Raji (cell line): ENCODE measurements around the gene UACA.

Experiments used
- POLR2A ChIP-seq: IDR thresholded peaks from 2 replicates; pipeline ENCODE4 v1.6.1; 2011; ENCODE audit warnings: low read depth, low read length, control low read depth; ENCODE audit not compliant: insufficient read depth

UACA gene

DNA sequence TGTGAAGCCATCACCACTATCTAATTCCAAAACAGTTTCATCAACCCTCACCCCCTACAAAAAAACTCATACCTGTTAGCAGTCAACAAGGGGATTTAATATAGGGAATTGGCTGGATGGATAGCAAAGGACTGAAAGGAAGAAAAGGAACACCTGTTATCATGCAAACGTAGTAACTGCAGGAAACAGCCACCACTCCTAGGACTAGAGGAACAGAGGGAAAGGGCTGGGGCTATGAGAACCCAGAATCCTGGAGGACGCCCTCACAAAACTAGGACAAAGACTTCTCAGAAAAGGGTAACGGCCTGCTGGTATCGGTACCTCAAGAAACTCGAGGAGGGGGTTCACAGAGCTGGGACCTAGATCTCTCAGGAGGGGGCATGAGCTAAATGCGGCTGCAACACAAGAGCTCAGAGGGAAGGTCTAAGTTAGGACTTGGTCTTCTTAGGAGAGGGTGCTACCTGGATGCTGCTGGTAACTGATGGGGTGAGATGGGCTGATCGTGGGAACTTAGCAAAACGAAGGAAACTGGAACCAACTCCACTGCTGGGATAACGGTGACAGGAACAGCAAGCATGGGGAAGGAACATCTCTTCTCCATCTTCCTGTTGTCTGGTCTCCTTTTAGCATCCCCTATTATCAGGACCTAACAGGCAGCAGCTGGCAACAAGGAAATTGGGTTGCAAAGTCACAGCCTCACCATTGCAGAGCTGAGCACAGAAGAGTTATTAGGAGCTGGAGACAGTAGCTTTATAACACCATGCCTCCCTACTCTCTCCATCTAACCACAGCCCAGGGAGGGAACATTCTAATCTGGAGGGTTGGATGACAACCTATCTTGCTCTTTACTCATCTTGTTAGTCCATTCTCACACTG is 147.7 kb downstream of the UACA start:
- no peak for TF ChIP-seq POLR2A

DNA sequence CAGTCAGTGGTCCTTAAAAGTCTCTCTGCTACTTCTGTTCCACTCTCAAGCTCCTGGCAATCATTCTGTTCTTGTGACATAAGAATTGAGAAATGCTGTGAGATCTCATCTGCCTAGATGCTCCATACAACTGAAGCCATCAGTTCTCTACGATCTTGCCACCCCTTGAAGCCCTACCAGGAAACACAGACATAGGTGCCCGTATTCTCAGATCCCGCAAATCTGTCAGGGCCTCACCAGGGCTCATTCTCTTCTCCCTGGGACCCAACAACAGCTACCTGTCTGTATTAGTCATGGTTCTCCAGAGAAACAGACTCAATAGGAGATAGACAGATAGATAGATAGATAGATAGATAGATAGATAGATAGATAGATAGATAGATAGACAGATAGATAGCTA is 149.1 kb downstream of the UACA start:
- no peak for TF ChIP-seq POLR2A

DNA sequence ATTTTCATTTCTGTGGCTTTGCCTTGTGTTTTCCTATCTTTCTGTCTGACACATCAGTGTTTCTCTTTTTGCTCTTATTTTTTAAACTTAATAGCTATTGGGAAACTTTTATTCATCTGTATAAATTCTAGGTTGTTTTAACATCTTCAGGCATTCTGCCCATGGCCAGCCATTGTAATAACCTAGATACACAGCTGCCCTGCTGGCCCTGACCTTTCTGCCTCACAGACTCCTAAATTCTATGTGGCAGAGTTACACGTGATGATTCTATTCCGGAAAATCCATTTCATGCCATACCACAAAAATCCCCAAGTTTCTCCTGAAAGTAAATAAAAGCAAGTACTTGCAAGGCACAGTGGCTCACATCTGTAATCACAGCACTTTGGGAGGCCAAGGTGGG is 150.1 kb downstream of the UACA start:
- TF ChIP-seq POLR2A = no peak

DNA sequence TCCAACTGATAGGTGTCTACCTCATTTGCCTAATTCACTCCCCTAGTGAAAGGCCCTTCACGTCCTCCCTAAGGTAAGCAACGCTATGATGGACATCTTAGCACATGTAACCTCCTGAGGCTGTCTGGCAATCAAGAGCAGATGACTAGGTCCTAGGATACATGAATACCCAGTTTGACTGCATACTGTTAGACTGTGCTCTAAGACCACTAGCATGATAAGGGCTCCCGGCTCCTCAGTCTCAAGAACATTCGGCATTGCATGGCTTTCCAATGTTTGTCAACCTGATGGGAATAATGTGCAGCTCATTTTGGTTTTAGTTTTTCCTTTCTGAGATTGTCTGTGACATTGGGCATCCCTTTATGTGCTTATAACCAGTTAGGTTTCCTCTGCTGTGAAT is 152.1 kb downstream of the UACA start:
- TF ChIP-seq POLR2A = no peak

DNA sequence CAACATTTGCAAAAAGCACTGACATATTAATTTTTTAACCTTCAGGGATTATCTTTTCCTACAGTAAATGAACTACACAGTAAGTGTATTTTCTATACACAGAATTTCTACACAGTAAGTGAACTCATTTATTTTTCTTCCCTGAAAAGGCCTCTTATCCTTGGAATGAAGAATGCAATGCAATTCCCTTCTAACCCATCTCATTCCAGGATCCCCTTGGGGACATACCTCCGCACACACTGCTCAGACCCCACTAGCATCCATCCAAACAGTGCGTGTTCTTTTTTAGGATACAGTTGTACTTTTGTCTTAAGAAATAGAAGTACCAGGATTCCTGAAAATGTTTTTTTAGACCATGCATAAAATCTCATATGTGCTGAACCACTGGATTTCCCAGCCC is 152.8 kb downstream of the UACA start:
- TF ChIP-seq POLR2A = no peak

DNA sequence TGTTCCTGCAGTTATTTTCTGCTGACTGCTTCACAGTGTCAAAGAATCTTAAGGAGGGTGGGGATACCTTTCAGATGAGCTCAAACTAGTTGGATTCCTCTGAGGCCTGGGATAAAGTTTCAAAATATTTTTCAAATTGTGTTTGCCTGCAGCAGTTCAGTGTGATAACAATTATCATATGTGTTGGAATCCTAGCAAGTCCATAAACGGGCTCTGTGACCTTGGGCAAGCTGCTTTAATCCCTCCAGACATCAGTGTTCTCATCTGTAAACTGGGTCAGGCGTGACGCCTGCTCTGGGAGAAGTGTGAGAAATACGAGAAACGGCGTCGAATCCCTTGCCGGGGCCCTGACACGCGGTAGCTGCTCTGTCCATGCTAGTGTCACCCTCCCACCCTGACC is 153.5 kb downstream of the UACA start:
- TF ChIP-seq POLR2A = no peak

DNA sequence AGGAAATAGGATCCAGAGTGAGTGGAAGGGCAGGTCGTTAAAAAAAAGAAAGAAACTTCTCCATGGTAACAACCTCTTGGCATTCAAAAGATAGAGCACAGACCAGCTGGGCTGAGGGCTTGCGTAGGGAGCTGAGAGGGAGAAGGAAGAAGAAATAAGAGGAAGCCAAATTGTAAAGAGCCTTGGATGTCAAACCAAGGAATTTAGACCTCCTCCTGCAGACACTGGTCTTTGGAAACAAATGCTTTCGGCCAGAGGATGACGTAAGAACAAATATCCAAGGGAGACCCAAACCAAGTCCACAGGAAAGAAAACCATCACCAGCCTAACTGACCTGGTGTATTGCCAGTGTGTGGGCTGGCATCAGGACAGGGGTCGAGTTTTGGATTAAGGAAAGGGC is 155.2 kb downstream of the UACA start:
- no peak for TF ChIP-seq POLR2A

DNA sequence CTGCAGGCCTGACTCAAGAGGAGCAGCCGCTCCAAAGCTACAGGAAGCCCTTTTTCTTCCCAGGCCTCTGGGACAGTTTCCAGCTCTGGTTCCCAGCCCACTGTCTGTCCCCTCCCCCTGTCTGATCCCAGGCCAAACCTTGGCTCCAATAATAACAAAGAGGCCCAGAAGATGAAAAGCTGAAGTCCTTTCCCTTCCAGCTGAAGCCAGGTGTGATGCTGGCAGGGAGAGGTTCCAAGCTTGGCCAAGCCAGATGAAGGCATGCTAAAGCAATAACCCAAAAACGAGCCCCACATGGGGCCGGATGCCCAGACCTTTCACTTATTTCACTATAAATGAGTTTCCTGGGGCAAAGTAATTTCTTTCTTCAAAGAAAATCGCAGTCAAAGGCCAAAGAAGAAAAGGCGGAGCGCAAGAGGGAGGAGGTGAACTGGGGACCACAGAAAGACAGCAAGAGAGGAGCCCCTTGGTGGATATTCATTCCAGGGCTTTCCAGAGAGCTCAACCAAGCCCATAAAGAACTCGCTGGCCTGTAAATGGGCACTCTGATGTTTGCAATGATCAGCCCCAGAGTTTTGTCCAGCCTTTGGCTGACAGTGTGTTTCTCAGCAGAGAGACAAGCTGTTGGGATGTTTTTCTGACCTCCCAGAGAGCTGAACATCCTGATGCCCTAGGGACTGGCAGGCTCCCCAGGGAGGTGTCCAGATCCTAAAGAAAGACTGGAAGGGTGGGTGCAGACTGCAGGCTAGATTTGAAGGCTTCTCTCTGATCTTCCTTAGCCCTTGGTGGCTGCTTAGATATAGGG is 157.6 kb downstream of the UACA start:
- no peak for TF ChIP-seq POLR2A

DNA sequence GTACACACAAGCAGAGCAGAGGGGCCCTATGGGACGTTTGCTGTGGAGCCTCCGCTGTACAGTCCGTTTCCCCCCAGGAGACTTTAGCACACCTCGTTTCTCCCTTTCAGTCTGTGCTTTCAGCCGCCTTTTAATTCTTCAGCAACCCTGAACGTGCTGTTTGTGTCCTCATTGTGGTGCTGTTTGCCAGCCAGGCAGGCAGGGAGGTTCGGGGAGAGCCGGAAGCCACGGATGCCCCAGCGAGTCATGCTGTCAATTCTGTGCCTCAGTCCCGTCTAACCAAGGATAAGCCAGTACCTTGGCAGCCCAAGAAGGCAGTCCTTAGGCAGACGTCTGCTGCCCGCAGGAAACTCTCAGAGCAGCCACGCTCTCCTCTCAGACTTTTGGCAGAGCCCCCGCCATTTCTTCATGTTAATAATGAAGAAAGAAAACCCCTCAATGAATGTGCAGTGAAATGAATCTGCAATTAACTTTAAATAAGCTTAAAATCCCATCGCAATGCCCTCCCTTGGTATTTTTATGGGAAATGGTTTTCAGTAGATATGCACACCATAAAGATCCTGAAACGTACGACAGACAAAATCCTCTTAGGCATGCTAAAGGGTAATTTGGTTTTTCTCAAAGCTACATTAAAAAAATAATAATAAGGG is 158.6 kb downstream of the UACA start:
- TF ChIP-seq POLR2A = no peak
